Stimulated activated CD8-positive, alpha-beta memory T cell treated with anti-CD3 and anti-CD28 coated beads, Interleukin-4, amount 100 ng/mL, for 48 hours (primary cell): ENCODE results near the gene ZNF506.
"Not testable (repeated sequence)": the region's sequence is repeated elsewhere in the genome, so short reads cannot be mapped to it uniquely, and the experiment has no call there.

ENCODE experiments used
- DNase-seq: peaks from one replicate; pipeline ENCODE4 v3.0.0-alpha.2; 2020

The ZNF506 gene

DNA sequence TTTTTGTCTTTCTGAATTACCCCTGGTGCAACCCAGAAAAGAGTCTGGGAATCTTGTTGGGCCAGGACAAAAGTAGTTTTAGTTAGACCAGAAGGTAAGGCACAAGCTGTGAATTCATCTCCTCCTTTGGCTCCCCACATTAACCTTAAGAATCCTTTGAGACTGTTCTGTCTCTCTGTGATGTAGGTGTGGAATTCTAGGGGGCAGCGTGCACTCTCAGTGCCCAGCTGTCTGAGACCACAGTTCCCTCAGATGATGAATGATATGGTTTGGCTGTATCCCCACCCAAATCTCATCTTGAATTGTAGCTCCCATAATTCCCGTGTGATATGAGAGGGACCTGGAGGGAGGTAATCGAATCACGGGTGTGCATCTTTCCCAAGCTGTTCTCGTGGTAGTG, 43.9 kb downstream of the ZNF506 start:
- DNase-seq, result no peak

DNA sequence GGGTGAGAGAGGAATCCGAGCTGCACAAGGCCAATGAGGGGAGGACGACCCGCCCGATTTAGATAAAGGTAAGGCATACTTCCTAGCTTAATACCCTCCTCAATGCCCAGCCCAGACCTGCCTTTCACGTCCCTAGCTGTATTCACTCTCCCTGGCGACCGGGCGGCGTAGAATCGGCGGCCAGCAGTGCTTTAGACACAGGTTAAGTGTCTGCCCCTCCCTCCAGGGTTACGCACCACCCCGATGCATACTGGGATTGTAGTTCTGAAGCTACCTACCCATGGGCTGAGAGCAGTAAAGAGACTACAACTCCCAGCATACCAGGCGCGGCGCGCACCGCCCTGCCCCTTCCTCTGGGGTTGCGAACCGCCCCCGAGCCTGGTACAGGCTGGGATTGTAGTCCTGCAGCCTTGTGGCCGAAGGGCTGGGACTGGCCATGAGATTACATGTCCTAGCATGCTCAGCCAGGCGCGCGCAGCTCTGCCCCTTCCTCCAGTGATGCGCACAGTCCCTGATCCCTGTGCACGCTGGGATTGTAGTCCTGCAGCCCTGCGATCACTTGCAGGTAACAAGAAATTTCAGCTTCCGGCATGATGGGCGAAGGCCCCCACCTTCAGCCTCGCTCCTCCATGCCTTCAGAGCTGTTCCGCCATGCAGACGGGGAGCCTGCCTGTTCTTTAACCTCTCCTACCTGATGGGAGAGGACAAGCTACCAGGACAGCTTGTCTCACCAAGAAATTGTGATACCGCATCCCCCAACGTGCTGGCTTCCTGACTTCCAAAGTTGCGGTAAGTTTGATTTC, 45.1 kb downstream of the ZNF506 start:
- peak; percentile 94 for DNase-seq

DNA sequence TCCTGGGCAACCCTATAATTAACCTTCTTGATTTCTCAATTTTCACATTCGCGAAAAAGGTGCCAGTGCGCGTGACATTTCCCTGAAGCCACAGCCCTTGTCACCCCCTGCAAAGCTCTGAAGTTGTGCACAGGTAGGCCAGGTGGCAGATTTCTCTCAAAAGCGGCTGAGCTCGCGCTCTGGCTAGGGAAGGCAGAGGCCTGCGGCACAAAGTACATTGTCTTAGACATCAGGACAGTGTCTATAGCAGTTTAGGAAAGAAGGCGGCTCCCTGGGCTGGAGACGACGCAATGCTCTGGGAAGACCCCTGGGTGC, 45.7 kb downstream of the ZNF506 start:
- no peak for DNase-seq

DNA sequence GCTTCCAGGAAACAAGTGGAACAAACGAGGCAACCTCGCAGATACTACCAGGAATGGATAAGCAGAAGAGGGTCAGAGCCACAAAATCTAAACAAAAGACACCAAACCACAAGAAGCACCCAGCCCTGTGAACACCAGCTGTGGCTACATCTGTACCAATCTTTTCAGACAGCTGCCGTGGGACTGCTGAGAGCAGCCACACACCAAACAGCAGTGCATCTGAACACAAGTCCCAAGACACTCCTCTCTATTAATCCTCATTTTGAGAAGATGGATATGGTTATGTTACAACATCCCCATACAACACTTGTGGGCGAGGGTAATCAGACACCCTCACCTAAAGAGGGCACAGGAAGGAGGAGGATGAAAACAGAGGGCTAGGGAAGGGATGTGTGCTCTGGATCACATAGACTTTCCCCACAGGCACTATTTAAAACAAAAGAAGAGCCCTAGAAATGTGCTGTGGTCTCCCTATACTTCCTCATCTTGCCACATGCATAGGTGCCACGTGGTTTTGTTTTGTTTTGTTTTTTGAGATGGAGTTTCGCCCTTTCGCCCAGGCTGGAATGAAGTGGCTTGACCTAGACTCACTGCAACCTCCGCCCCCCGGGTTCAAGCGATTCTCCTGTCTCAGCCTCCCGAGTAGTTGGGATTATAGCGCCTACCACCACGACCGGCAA, 47.1 kb downstream of the ZNF506 start:
- DNase-seq, result no peak

DNA sequence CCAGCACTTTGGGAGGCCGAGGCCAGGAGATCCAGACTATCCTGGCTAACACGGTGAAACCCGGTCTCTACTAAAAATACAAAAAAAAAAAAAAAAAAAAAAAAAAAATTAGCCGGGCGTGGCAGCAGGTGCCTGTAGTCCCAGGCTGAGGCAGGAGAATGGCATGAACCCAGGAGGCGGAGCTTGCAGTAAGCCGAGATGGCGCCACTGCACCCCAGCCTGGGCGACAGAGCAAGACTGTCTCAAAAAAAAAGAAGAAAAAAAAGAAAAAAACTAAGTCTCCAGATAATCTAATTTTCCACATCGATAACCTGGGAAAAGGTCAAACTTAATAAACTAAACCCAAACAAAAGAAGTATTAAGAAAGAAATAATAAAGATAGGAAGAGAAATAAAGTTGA, 49.6 kb downstream of the ZNF506 start:
- not testable (repeated sequence) for DNase-seq

DNA sequence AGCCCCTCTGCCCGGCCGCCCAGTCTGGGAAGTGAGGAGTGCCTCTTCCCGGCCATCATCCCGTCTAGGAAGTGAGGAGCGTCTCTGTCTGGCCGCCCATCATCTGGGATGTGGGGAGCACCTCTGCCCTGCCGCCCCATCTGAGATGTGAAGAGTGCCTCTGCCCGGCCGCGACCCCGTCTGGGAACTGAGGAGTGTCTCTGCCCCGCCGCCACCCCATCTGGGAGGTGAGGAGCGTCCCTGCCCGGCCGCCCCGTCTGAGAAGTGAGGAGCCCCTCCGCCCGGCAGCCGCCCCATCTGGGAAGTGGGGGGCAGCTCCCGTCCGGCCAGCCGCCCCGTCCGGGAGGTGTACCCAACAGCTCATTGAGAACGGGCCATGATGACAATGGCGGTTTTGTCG, 51.6 kb downstream of the ZNF506 start:
- DNase-seq, result not testable (repeated sequence)

DNA sequence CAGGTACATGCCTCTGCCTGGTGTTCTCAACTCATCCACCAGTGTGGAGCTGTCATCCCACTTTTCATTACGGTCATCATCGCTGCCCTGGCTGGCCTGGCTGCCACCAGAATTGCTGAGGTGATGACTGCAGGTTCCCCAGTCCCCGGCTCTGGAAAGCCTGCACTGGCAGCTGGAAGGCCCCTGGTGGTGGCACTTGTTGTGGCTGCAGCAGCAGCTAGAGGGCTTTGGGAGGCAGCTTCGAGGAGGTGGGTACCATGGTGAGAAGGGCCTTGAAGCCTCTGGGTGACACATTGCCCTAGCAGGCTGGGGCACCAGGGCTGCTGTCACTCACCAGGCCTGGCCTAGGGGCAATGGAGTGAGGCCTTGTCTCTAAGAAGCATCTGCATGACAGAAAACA, 63.4 kb downstream of the ZNF506 start:
- DNase-seq, result peak; percentile 14

DNA sequence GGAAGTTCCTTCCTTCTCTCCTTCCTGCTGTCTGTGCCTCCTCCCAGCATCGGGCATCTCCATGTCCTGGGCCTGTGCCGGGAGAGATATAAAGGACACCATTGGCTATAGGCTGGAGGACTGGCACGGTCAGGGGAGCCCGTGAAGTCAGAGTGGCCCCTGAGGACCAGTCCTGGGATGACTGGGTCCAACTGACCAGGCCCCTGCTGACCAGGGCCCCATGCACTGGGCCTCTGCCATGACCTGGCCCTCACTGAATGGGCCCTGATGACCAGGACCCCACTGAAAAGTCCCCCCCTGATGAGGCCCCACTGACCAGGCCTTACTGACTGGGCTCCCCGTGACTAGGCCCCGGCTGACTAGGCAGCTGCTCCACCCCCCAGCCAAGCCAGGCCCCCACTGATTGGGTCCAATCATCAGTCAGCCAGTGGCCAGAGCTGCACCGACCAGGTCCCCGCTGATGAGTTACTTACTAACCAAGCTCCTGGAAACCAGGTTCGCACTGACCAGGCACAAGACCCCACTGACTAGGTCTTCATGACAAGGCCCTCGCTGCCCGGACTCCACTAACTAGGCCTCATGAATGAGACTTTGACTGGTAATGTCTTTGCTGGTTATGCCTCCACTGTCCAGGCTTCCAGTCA, 68.7 kb downstream of the ZNF506 start:
- peak; percentile 17 for DNase-seq

DNA sequence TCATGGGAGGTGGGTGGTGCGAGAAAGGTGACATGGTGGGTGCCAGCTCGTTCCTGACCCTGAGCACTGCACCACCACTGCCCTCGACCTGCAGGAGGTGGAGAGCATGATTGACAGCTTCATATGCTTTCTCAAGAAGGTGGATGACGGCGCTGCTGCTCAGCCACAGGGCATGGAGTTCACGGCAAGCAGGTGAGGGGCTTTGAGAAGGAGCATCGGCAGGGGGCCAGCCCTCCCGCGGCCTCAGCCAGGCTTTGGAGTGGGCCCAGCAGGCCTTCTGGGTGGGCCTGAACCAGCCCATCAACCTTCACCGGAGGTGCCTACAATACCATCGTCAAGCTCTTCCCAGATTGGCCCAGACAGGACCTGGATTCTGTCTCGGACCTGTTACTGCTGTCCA, 69.7 kb downstream of the ZNF506 start:
- peak; percentile 16 for DNase-seq

DNA sequence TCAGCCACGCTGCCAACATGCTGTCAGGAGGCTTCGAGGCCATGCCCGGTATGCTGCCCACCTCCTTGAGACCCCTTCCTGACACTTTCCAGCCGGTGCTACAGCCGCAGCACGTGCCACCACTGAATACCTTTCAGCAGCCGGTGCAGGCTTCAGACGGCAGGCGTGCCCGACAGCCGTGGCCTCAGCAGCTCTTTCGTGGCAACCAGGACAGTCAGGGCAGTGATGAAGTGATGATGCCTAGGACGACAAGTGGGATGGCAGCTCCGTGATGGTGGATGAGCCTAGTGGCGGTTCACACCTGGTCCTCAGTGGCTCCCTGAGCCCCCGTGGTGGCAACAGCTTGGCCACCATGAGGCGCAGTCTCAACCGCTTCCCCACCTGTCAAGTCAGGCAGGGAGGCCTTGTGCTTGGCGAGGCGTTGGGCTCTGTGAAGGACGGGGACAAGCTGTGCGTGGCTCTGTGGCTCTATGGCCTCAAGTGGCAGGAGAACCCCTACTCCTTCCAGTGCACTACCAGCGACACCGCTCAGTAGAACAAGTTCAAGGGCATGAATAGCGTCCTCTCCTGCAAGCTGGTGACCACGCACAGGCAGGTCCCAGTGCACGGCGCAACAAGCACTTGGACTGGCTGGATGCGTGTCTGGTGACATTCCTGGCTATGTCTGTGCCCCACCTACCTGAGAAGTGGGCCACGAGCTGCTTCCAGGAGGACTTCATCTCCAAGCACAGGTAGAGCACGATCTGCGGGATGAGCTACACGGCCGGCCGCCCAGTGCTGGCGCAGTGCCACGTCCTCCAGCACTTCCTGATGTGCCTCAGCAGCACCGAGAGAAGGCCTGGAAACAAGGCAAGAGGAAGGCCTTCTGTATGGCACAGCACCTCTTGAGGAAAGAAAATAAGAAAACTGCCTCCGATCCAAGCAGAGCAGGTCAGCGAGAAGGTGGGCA, 70.4 kb downstream of the ZNF506 start:
- DNase-seq, result peak; percentile 18

DNA sequence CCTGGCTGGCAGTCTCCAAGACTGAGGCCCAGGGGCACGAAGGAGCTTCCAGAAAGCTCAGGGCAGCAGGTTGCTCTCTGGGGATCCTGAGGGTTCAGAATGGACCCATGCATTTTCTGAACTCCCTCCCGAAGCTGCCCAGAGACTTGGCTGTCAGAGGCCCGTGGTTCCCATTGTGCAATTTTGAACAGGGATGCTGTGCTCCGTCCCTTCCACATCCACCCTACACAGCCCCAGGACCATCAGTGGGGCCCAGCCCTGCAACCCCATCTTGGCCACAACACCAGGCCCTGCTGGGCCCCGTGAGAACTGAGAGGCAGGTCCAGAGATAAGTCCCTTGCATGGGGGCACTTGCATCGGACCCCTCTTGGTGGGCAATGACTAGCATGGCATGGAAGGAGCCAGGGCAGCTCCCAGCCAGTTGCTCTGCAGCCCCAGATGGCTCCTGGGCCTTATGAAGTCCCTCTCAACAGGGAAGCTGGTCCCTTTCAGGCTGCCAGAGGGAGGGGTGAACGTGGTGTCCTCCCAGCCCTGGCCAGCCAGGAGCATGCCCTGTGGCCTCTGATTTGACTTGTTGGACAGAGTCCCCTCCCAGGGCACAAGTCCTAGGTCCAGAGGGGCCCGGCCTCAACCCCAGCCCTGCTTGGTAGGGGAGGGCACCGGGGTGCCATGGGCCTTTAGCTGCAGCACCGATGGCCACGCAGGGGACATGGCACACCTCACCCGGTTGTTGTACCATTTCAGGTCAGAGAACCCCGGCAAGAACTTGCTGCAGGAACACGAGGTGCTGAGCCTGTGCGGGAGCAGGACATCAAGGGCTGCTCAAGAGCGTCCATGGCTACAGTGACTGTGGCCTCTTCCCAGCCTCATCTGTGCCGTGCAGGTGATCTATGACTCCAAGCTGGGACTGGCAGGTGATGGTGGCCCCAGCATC, 71.4 kb downstream of the ZNF506 start:
- peak; percentile 15 for DNase-seq

DNA sequence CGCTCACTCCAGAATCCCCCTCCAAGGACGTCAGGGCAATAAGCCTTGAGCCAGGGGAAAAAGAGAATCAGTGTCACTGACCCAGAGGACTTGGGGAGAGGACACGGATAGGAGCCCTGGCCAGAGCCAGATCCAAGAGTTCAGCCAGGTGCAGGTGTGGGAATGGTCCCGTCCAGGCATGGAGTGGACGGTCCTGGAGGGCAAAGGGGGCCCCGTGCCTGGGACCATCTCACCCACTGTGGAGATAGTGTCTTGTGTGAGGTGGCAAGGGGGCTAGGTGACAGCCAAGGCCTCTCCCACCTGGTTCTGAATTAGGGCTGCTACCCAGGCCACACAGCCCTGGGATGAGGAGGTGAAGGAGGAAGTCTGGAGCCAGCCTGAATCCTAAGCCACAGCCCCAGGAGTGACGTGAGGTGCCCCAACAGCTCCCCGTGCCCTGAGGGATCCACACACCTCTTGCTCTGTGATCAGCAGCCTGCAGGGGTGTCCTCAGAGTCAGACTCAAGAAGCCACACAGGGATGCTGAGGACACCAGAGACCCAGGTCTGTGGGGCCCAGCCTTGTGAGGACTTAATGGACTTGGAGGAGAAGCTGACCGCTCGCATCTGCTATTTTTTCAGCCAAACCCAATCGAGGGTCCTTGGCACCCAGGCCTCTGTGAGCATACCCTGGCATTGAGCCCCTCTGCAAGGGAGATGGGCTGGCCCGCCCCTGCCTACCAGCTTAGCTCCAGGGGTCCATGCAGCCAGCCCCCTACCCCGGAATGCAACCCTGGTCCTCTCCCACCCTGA, 72.2 kb downstream of the ZNF506 start:
- DNase-seq, result peak; percentile 17

DNA sequence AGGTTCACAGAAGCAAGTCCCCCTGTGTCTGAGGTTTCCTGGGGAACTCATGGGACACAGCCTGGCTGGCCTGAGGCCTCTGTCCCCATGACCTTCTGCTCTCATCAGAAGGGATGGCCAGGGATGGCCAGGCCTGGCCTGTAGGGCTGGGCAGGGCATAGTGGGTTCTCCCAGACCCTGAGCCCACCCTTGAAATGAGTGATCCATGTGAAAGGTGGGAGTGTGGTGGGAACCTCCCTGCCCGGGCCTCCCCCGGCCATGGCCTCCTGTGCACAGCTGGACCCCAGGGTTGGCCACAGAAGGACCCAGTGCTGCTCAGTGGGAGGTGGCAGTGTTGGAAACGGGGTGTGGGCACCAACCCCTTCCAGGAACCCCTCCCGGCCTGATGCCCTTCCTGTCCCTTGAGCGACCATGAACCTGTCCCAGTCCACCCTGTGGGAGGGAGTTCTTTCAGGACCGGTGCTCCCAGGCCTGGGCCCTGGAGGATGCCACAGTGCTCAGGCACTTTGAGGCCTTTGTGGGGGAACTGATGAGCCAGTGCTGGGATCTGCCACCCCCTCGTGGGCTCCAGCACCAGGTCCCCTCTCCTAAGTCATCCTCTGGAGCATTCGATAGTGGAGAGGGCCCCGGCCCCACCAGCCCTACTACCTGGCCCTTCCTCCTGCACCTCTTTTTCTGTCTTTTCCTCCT, 73.2 kb downstream of the ZNF506 start:
- DNase-seq, result no peak

DNA sequence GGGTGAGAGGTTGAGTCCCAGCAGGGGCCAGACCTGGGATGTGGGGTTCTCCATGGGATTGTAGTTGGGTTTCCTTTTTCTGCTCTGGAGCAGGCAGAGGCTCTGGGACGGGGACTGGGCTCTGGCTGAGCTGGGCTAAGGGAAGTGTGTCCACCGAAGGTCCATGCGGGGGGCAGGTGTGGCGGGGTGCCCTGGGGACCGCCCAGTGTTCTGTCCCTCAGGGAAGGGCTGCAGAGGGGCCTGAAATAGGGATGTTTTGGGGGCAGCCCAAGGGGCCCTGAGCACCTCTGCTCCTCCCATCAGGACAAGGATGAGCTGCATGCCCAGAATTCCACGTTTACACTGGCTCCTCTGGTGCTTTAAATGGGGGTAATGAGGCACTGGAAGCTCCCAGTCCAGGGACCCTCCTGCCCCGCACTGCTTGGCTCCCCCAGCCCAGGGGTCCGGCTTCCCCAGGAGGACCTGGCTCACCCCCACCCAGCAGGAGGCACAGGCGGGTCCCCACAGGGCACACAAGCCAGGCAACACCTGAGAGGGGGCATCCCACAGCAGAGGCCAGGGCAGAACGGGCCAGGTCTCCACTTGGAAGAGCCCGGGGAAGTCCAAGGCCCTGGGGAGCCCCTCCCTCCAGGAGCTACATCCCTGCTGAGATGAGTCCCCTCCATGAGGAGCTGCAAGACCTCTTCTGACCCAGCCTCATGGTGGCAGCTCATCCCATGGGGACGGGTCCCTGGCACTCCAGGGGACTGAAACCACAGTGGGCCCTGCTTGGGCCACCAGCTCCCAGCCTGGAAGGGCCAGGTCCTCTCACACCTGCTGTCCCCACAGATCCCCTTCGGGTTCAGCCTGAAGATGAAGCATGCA, 74.0 kb downstream of the ZNF506 start:
- peak; percentile 14 for DNase-seq

DNA sequence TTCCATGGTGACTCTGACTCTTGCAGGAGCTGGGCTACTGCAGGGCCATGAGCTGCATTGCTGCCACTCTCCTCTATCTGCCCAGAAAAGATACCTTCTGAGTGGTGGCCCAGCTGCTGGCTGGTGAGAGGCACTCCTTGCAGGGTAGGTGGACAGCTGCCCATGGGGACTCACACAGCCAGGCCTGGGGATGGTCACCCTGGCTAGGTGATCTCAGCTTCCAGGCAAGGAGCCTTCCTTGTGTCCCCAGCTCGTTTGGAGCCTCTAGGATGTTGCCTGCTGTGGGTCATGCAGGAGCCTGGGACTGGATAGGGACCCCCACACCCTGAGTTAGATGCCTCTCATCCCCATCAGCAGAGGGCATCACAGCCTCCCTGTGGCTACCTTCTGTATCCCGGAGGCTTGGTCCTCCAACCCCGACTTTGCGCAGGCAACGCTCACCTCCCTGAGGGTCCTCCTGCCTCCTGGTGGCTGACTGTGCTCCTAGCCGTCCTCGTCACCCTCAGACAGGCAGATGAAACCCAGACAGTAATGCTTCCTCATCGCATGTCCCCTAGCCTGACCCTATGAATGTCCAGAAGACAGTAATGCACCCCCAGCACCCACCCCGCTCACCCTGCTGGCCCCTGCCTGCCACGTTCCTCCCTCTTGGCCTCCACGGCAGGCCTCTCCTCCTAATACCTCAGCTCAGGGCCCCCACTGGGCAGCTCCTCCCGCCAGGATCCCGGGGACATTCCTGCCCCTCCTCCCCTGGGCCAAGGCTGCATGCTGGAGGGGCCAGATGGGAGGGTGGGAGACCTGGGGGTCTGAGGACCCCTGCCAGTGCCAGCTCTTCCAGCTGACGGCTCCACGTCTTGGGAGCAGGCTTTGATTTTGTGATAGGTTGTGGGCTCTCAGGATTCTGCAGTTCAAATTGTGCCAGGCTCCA, 75.0 kb downstream of the ZNF506 start:
- DNase-seq, result peak; percentile 20

DNA sequence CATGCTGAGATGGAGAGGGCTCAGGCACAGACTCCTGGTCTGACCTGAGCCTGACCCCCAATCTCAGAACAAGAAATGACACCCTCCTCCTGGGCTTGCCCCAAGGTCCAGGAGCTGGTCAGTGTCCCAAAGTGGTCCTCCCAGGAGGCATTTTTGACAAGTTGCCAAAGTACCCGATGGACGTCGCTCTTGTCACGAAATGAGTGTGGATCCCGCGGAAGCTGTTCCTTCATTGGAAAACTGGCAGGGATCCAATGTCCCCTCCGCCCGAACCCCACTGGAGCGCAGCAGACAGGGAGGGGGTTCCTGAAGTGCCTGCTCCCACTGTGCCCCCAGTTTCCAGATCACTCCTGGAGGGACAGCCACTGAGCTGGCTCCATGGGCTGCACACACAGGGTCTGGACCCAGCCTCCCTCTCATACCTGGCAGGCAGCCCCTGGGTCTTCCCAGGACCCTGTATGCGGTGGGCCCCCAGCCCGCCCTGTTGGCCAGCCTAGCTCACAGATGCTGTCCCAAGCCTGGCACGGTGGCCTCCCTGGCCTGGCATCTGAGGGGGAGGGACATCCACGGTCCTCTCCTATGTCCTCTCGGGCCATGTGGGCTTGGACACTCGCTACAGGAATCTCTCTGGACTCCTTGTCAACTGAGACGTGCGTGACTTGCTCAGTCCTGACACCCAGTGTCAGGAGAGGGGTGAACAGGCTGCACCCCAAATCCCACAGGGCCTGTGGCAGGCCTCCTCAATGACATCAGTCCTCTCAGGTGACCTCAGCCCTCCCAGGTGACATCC, 75.9 kb downstream of the ZNF506 start:
- DNase-seq, result peak; percentile 13

DNA sequence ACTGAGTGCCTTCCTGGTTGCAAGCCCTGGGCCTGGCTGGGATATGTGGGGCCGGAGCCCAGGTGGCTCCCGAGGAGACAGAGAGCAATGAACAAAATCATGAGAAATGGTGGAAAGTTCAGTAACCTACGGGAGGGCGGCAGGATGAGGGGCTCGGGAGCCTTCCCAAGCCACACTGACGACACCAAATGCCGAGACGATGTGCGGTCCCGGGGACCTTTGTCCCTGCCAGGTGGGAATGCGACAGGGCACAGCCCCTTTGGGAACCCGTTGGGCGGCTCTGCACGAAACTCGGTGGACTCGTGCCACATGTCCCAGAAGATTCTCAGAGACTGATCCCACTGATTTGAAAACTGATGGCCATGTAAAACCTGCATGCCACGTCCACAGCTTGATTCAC, 76.9 kb downstream of the ZNF506 start:
- DNase-seq, result no peak
